Neural crest cell (in vitro differentiated cells): ENCODE data around the gene KCNH6. TPM values are rescaled to one million over a fixed set of nuclear protein-coding genes. Genes with fewer than 3 reads are reported as not detected.

Source experiments
- DNase-seq: peaks from one replicate; pipeline ENCODE4 v3.0.0; 2021; ENCODE audit warnings: low read depth, mixed read lengths, low spot score
- H3K27ac Mint-ChIP-seq: one replicate; pipeline ENCODE4 v1.8.0; 2021; ENCODE audit warnings: mild to moderate bottlenecking, mixed read lengths; ENCODE audit not compliant: unreplicated experiment
- H3K27me3 Mint-ChIP-seq: 2 replicates; pipeline ENCODE4 v1.8.0; 2021; ENCODE audit warnings: low read depth, mild to moderate bottlenecking, mixed read lengths
- H3K36me3 Mint-ChIP-seq: 2 replicates; pipeline ENCODE4 v1.8.0; 2021; ENCODE audit warnings: low read depth, mild to moderate bottlenecking, mixed read lengths
- H3K4me1 Mint-ChIP-seq: 2 replicates; pipeline ENCODE4 v1.8.0; 2021; ENCODE audit warnings: mixed read lengths
- H3K4me3 Mint-ChIP-seq: one replicate; pipeline ENCODE4 v1.8.0; 2021; ENCODE audit warnings: mild to moderate bottlenecking, mixed read lengths
- H3K9me3 Mint-ChIP-seq: 2 replicates; pipeline ENCODE4 v1.8.0; 2021; ENCODE audit warnings: mixed read lengths
- CTCF ChIP-seq: fragments of 200-600 bp; sonication (generic); conservative IDR thresholded peaks from 2 replicates; pipeline ENCODE4 v1.5.0; 2021; ENCODE audit warnings: antibody characterized with exemption, mild to moderate bottlenecking
- total RNA-seq: library from RNA; stranded (reverse); gene quantifications from 2 replicates; pipeline ENCODE4 v1.2.1, GENCODE V29; 2021

The KCNH6 gene
- total RNA-seq, 1 donor from 2014 or later = 0.12 TPM

GRCh38 chr17:63519116-63519881 is 3.9 kb upstream of the KCNH6 start:
- Mint-ChIP-seq H3K36me3 (no peaks in the 10 kb centered on the region), H3K4me3 (no peak overlapping the region)
- TF ChIP-seq CTCF = no peak

GRCh38 chr17:63519972-63520882 is 2.9 kb upstream of the KCNH6 start:
- Mint-ChIP-seq H3K27ac (no peak overlapping the region), H3K9me3 (no peaks in the 10 kb centered on the region), H3K36me3 (no peaks in the 10 kb centered on the region), H3K27me3 (peaks cover 83% of the 10 kb centered on the region), H3K4me3 (no peak overlapping the region), H3K4me1 (peaks cover 6% of the 10 kb centered on the region)
- no peak for DNase-seq
- no peak for TF ChIP-seq CTCF

More at GRCh38 chr17:63519116-63519881, 3.9 kb upstream of the KCNH6 start:
- no peaks in the 10 kb centered on the region for H3K9me3 Mint-ChIP-seq
- DNase-seq = no peak
- no peak overlapping the region for H3K27ac Mint-ChIP-seq
- H3K27me3 Mint-ChIP-seq = peaks cover 83% of the 10 kb centered on the region
- H3K4me1 Mint-ChIP-seq = peaks cover 6% of the 10 kb centered on the region

- Mint-ChIP-seq H3K36me3 (no peaks in the 10 kb centered on the region), H3K4me3 (no peak overlapping the region), H3K27ac (no peak overlapping the region), H3K4me1 (peaks cover 6% of the 10 kb centered on the region), H3K27me3 (peaks cover 75% of the 10 kb centered on the region), H3K9me3 (no peaks in the 10 kb centered on the region)
- no peak for DNase-seq
- no peak for TF ChIP-seq CTCF
Measured at GRCh38 chr17:63524051-63524450, 893 bp downstream of the KCNH6 start.

GRCh38 chr17:63525190-63525946 is 2.2 kb downstream of the KCNH6 start:
- Mint-ChIP-seq H3K36me3 (no peaks in the 10 kb centered on the region), H3K4me1 (peaks cover 6% of the 10 kb centered on the region), H3K27ac (no peak overlapping the region), H3K27me3 (peaks cover 70% of the 10 kb centered on the region), H3K4me3 (no peak overlapping the region), H3K9me3 (no peaks in the 10 kb centered on the region)
- no peak for TF ChIP-seq CTCF
- DNase-seq = no peak

GRCh38 chr17:63526861-63527260 is 3.7 kb downstream of the KCNH6 start:
- no peak overlapping the region for H3K27ac Mint-ChIP-seq
- H3K36me3 Mint-ChIP-seq = no peaks in the 10 kb centered on the region
- H3K27me3 Mint-ChIP-seq = peaks cover 55% of the 10 kb centered on the region
- no peak for DNase-seq
- H3K9me3 Mint-ChIP-seq = no peaks in the 10 kb centered on the region
- no peak for TF ChIP-seq CTCF
- peaks cover 6% of the 10 kb centered on the region for H3K4me1 Mint-ChIP-seq
- H3K4me3 Mint-ChIP-seq = no peak overlapping the region
